T-helper 1 cell (primary cell): ENCODE measurements around the gene COL18A1.
"Not testable (repeated sequence)": the region's sequence is repeated elsewhere in the genome, so short reads cannot be mapped to it uniquely, and the experiment has no call there.

ENCODE experiments used
- DNase-seq, 5 donors: peaks; one replicate each; pipeline ENCODE4 v3.0.0-alpha.2; 2012 to 2020

COL18A1 gene

DNA sequence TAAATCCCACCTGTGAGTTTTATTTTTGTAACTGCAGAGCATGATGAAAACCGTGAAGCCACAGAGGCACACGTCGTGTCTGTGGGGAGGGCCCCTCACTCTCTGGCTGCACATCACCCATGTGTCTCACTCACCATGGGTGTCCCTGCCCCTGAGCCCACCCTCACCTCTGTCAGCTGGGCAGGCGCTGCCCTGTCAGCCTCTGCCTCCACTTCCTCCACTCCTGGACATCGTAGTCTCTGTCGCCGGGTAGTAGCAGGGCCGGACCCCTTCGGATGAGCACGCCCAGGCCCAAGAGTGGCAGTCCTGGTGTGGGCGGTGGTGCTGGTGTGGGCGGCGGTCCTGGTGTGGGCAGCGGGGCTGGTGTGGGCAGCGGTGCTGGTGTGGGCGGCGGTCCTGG lies 37.3 kb downstream of the COL18A1 start:
- DNase-seq = no peak

DNA sequence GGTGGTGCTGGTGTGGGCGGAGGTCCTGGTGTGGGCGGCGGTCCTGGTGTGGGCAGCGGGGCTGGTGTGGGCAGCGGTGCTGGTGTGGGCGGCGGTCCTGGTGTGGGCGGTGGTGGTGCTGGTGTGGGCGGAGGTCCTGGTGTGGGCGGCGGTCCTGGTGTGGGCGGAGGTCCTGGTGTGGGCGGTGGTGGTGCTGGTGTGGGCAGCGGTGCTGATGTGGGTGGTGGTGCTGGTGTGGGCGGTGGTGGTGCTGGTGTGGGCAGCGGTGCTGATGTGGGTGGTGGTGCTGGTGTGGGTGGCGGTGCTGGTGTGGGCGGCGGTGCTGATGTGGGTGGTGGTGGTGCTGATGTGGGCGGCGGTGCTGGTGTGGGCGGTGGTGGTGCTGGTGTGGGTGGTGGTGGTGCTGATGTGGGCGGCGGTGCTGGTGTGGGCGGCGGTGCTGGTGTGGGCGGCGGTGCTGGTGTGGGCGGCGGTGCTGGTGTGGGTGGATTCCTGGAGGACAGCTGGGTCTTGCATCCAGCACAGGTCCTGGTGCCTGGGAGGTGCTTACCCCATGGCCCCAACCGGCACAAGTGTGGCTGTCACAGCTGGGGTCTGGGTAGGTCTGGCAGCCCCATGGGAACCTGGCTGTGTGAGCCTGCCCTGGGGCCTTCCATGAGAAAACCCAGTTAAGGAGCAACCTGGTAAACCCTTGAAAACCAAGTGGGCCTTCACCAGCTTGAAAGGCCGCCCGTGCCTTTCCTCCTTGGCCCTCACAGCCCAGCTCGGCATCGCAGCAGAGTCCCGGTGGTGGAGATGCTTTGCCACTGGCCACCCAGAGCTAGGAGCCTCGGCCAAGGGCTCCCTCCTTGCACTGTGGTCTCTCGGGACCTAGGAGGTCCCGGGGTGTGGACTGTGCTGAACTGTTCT lies 38.0 kb downstream of the COL18A1 start:
- DNase-seq = not testable (repeated sequence)

DNA sequence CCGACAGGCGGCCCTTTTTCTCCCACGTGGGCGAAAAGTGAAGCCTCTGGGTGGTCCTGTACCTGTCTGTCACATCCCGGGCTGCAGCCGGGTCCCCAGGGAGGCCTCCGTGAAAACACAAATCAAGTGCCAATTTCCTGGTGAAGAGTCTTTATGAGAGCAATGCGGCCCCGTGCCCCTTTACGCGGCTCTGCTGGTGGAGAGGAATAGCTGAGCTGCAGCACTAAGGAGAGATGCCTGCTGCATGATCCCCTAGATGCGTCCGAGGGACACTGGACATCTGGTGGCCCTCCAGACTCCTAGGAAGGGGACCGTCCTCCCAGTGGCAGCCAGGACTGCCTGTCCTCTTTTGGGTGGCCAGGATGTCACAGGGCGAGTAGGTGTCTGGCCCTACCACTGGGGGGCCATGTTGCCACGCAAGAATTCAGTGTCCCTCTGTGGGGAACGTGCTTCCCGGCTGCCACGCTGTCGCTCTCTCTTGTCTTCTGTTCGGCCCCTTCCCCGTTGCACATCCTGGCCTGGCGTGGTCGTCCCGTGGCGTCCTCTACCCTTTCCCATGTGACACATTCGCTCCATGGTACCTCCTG lies 38.7 kb downstream of the COL18A1 start:
- DNase-seq = no peak

DNA sequence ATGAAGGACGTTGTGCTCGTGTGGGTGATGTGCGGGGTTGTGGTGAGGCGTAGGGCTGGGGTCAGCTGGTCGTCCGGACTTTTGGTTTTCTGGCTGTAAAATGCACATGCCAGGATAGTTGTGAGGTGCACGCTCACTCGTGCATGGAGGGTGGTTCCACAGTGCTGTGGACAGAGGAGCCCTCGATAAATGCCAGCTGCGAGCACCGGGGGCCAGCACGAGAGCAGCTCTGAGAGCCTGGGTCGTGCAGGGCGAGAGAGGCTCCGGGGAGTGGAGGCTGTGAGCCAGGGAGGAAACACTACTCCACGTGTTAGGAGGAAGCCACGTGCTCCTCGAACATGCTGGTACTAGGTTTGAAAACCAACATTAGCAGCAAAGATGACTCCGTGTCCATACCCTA lies 39.4 kb downstream of the COL18A1 start:
- no peak for DNase-seq

DNA sequence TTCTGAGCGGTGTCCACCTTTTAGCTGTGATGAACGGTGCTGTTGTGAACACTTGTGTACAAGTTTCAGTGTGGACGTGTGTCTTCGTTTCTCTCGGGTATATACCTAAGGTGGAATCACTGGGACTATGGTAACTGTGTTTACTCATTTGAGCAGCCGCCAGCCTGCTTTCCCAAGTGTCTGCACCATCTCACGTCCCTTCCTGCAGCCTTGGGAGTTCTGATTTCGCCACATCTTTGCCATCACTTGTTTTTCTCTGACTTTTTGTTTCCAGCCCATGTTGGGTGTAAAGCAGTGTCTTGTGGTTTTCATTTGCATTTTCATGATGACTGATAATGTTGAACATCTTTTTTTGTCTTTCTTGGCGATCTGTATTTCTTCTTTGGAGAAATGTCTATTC lies 40.4 kb downstream of the COL18A1 start:
- DNase-seq = no peak

DNA sequence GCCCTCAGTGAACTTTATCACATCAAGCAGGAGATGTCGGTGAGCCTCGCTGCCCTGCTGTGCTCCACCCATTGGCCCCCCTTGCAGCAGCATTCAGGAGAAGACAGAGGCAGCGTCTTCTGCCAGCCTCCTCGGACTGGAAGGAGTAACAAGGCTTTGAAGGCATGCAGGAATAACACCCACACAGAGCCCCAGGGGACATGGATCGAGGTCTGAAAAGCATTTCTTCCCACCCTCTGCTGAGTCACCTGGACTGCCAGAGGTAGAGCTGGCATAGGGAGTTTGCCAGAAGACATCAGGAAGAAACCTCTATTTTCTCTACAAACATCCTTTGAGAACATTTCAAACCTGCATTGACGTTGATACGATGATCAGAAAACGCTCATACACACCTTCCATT lies 42.9 kb downstream of the COL18A1 start:
- no peak for DNase-seq

DNA sequence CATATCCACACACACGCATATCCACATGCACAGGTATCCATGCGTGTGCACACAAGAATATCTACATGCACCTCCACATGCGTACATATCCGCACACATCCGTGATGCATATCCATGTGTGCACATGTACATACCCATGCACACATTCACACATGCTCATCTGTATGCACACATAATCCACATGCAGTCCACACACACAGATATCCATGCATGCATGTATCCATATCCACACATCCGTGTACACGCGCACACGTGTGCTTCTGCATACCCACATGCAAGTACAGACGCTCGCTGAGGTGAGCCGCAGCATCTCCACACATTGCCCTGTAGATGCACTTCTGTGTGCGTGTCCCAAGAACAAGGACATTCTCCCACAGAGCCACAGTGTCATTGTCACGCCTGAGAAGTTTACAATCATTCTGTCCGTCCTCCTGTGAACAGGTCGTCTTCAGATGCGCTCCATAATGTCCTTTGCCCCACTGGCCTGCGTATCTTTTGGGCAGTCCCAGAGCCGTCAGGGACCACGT lies 43.4 kb downstream of the COL18A1 start:
- DNase-seq = no peak

DNA sequence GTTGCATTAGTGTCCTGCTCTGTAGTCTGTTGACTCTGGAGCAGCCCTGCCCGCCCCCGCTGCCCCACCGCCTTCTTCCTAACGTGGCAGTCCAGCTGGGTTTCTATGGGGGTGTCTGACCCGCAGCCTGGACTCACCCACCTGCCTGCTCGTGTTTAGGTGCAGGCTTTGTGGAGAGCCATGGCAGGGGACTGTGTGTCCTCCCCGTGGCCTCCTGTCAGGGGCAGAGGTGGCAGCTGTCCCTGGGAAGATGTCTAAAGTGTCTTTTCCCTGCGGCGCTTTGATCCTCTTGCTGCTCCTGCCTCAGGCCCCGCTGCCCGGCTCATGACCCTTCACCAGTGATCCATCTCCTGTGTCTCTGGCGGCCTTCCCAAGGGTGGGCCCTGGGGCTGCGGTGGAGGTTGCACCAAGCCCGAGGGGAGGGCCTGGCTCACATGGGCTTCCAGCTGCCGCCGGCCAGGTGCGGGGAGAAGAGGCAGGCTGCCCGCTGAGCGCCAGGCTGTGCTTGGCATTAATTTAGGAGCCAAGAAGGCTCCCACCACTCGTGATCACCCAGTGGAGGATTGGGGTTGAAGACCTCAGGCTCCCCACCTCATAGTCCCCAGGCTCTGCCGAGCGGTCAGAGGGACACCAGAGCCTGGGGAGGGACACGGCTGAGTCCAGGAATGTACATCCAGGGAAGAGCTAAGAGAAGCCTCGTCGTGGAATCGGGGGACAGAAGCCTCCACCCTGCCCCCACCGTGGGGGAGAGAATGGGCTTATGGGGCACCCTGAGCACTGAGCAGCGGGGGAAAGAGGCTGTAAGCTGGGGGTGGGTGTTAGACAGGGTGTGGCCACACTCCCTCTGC lies 44.1 kb downstream of the COL18A1 start:
- no peak for DNase-seq

DNA sequence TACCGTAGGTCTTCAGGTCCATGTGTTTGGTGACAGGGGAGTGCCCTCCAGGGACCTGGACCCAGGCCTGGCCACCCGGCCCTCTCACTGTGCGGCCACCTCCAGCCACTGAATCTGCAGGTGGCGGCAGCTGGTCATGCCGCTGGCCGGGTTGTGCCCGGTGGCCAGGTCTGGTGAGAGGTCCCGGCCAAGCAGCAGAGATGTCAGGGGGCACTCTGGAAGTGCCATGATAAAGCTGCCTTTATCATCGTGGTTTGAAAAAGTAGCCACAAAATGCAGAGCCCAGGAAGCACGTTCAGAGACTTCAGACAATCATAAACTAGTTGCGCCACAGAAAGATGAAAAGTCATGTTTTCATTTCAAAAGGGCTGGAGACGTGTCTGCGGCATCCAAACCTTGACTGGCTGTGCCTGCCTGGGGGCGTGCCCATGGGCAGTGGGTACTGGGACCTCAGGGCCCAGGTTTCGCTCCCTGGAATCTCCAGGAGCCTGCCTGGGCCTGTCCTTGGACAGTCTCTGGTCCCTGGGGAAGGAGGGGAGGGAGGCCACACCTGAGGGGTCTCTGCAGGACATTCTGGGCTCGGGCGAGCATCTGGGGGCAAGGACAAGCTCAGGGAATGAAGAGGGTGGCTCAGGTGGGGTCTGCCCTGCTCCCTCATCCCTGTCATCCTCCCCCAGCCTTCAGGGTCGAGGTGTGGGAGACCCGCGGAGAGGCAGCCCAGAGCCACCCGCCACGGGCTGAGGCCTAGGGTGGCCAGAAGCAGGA lies 44.9 kb downstream of the COL18A1 start:
- DNase-seq = no peak

DNA sequence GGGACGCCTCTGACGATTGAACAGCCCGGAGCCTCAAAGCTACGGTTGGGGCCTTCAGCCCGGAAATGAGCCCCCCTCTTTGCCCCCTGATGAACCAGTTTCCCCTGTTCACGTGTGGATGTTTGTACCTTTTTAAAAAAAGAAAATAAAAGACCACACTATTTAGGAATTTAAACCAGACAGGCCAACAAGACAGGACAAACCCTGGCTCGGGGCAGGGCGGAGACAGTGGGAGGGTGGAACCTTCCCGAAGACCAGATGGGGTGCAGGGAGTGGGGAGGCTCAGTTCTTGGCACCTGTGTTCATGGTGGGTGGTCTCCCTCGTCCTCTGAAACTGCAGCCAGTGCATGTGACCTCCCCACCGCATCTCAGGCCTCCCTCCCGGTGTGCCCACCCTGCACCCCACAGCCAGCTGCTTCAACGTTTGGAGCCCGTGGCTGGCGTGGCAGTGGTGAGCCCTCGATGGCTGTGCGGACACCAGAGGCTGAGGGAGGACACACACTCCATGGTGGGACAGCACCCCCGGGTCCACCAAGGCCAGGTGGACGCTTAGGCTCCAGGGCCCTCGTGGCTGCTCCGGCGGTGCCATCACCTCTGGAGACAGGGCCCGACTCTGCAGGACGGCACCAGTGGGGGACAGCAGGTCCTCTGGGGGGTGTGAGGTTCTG lies 45.6 kb downstream of the COL18A1 start:
- DNase-seq = no peak

DNA sequence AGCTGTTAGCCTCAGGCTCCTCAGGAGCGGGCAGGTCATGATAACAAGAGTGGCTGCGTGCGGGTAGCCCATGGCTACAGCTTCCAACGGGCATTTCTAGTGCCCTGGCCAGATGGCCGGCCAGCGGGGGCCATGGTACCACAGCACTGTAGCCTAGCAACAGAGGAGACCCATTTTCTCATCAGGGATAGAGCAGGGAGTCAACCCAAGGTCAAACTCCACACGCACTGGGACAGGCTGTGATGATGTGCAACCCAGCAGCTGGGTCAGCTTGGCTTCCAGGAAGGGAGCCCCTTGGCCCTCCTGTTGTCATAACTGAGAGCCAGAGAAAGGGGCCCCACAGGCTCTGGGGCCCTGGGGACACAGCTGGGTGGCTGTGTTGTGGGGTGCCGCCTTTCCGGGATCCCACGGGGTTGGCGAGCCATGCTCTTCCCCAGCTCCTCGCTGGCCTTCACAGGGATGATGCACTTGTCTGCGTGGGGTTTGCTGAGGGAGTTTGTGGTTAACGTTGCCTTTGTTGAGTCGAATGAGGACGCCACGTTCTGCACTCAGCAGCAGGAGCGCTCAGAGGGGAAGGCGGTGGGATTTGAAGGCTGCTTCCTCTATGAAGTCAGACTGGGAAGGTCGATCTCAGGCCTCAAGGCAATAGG lies 46.3 kb downstream of the COL18A1 start:
- no peak for DNase-seq

DNA sequence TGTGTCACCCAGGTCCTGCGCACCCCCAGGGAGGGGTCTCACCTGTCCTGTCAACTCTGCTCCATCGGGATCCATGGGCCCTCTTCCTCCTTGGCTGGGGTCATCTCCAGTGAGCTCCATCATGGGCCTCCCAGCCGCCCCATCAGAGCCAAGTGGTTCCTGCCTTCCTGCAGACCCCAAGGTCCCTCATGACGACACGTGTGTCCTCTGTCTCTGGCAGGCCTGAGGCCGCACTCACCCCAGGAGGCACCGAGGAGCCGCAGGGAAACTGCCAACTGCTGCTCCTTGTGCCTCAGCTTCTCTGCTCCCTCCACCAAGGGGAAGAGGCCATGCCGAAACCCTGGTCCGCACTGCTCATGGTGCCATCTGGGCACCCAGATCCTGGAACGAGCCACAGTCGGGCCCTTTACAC lies 46.8 kb downstream of the COL18A1 start:
- no peak for DNase-seq

DNA sequence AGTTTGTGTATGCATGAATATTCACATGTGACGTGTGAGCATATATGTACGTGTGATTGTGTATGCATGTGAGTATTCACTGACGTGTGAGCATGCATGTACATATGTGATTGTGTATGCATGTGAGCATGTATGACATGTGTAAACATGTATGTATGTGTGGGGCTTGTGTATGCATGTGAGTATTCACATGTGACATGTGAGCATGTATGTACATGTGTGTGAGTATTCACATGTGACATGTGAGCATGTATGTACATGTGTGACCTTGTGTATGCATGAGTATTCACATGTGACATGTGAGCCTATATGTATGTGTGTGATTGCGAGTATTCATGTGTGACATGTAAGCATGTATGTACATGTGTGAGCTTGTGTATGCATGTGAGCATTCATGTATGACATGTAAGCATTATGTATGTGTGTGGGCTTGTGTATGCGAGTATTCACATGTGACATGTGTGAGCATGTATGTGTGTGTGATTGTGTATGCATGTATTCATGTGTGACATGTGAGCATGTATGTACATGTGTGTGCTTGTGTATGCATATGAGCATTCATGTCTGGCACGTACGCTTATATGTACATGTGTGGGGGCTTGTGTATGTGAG lies 47.8 kb downstream of the COL18A1 start:
- DNase-seq = no peak

DNA sequence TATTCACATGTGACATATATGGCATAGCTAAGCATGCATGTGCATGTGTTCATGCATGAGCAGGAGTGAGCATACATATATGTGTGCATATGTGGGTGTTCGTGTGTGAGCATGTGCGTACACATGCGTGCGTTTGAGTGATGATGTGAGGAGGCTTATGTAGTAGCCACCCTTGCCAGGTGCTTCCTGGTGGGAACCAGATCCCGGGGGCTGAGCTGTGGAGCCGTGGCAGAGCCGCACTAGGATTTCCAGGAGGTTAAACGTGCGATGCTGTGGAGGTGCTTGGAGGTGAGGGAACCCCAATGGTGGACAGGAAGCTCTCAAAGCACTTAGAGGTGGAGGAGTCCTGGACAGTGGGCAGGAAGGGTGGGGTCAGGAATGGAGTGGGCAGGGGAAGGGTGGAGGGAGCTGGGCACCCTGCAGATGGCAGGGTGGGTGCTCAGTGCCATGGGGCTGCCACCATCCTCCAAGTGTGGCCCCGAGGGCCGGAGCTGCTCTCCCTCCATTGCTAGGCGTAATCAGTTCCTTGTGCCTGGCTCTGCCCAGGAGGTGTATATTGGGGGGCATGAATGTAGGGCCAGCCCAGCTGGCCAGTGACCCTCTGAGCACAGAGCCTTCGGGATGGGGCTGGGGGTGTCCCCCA lies 48.5 kb downstream of the COL18A1 start:
- no peak for DNase-seq

DNA sequence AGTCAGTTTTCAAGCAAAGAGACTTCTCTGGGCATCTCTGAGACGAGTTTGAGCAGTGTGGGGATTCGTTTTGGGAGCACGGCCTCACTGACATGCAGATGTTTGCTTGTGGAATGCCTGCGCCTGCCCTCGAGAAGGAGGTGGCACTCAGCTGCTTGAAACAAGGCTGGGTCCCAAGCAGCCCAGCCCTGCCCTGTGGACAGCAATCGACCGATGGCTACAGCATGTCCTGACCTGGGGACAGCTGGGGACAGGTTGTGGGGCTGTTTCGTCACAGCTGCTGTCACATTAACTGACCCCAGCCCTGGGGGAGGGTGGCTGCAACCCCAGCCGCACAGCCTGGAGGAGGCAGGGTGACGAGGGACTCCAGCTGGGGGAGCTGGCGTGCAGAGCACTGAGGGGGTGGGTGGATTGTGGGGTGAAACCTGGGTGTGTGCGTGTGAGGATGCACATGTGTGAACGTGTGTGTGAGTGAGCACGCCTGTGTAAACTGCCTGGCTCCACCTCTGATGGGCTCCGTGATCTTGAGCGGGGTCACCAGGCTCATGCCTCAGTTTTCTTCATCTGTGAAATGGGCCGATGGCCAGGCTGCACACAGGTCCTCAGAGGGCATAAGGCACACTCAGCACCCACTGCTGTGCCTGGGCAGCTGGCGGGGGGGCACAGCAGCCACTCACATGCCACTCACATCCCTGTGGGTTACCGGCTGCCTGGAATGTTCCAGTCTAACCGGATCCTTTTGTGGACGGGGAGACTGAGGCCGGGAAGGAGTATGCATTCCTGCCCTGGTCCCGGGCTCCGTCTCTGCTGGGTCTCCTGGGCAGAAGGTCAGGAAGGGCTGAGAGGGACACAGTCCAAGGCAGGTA lies 49.3 kb downstream of the COL18A1 start:
- no peak for DNase-seq

DNA sequence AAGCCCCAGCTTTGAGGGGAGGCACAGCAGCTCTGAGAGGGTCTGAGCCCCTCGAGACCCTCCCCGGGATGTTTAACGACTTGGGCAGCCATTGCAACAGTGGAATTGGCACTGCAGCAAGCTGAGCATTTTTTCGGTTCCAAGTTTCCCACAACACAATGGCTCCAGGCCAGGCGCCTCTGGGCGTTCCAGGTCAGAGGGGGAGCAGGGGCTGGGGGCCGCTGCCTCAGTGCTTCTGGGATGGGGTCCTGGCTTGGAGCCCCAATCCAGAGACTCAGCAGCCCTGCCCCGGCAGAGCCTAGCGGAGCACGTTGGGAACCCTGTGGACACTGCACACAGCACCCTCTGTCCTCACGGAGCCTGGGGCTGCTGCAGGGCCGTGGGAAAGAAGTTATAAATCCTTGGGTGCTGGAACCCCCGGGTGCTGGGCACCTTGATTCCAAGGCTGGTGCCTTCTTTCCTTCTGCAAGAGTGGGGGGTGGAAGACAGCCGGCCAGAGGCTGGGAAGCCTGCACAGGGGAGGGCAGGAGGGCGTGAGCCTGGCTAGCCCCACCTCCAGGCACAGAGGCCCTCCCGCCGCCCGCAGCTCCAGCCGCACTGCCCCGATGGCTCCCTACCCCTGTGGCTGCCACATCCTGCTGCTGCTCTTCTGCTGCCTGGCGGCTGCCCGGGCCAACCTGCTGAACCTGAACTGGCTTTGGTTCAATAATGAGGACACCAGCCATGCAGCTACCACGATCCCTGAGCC lies 50.1 kb downstream of the COL18A1 start:
- DNase-seq = no peak

DNA sequence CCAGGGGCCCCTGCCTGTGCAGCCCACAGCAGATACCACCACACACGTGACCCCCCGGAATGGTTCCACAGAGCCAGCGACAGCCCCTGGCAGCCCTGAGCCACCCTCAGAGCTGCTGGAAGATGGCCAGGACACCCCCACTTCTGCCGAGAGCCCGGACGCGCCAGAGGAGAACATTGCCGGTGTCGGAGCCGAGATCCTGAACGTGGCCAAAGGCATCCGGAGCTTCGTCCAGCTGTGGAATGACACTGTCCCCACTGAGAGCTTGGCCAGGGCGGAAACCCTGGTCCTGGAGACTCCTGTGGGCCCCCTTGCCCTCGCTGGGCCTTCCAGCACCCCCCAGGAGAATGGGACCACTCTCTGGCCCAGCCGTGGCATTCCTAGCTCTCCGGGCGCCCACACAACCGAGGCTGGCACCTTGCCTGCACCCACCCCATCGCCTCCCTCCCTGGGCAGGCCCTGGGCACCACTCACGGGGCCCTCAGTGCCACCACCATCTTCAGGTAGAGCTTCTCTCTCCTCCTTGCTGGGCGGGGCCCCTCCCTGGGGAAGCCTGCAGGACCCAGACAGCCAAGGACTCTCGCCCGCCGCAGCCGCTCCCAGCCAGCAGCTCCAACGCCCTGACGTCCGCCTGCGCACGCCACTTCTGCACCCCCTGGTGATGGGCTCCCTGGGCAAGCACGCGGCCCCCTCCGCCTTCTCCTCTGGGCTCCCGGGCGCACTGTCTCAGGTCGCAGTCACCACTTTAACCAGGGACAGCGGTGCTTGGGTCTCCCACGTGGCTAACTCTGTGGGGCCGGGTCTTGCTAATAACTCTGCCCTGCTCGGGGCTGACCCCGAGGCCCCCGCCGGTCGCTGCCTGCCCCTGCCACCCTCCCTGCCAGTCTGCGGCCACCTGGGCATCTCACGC lies 51.0 kb downstream of the COL18A1 start:
- no peak for DNase-seq
